HFFc6 (cell line): ENCODE measurements around the gene HAUS7. TPM values are rescaled to one million over a fixed set of nuclear protein-coding genes. Genes with fewer than 3 reads are reported as not detected.

Experiments
- DNase-seq: peaks from one replicate; pipeline ENCODE4 v3.0.0-alpha.2; 2018
- H3K27ac Mint-ChIP-seq: 2 replicates; pipeline ENCODE4 v1.8.0; 2020; ENCODE audit warnings: mild to moderate bottlenecking, mixed read lengths
- H3K27me3 Mint-ChIP-seq: 2 replicates; pipeline ENCODE4 v1.8.0; 2021; ENCODE audit warnings: mild to moderate bottlenecking, moderate library complexity, mixed read lengths; ENCODE audit not compliant: insufficient read depth
- H3K36me3 Mint-ChIP-seq: 2 replicates; pipeline ENCODE4 v1.8.0; 2021; ENCODE audit warnings: low read depth, mixed read lengths
- H3K4me1 Mint-ChIP-seq: 2 replicates; pipeline ENCODE4 v1.8.0; 2020; ENCODE audit warnings: low read depth, mixed read lengths
- H3K4me3 Mint-ChIP-seq: 2 replicates; pipeline ENCODE4 v1.8.0; 2020; ENCODE audit warnings: mild to moderate bottlenecking, moderate library complexity, mixed read lengths
- H3K9me3 Mint-ChIP-seq: 2 replicates; pipeline ENCODE4 v1.8.0; 2020; ENCODE audit warnings: mild to moderate bottlenecking, mixed read lengths
- total RNA-seq, 6 experiments: library from RNA; stranded (reverse); fragmentation: NEBNext Ultra II Directional; extraction: Animal tissue kit (Norgen Biotek cat#: 25700); gene quantifications; 2 replicates in 1 of 6; 3 replicates in 5 of 6; pipeline ENCODE4 v1.2.3, GENCODE V29; 2021
- TF ChIP-seq, protein P1 (sequence below): fragments of 200-600 bp; sonication (generic); IDR thresholded peaks from 2 replicates; pipeline ENCODE4 v1.5.0; 2021; ENCODE audit warnings: antibody characterized with exemption, mild to moderate bottlenecking

HAUS7 gene
- total RNA-seq, 6 experiments from 2014 or later, result 20.3 to 32.0 (median 28.2) TPM

- Mint-ChIP-seq H3K9me3 (no peaks in the 10 kb centered on the region), H3K36me3 (no peaks in the 10 kb centered on the region), H3K27me3 (peaks cover 5% of the 10 kb centered on the region), H3K4me1 (no peaks in the 10 kb centered on the region), H3K27ac (no peak overlapping the region), H3K4me3 (no peak overlapping the region)
- DNase-seq, result no peak
- TF ChIP-seq, protein P1, sequence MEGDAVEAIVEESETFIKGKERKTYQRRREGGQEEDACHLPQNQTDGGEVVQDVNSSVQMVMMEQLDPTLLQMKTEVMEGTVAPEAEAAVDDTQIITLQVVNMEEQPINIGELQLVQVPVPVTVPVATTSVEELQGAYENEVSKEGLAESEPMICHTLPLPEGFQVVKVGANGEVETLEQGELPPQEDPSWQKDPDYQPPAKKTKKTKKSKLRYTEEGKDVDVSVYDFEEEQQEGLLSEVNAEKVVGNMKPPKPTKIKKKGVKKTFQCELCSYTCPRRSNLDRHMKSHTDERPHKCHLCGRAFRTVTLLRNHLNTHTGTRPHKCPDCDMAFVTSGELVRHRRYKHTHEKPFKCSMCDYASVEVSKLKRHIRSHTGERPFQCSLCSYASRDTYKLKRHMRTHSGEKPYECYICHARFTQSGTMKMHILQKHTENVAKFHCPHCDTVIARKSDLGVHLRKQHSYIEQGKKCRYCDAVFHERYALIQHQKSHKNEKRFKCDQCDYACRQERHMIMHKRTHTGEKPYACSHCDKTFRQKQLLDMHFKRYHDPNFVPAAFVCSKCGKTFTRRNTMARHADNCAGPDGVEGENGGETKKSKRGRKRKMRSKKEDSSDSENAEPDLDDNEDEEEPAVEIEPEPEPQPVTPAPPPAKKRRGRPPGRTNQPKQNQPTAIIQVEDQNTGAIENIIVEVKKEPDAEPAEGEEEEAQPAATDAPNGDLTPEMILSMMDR, result no peak
These were observed 30.4 kb downstream of the HAUS7 start for GRCh38 chrX:153439977-153440376.

DNA sequence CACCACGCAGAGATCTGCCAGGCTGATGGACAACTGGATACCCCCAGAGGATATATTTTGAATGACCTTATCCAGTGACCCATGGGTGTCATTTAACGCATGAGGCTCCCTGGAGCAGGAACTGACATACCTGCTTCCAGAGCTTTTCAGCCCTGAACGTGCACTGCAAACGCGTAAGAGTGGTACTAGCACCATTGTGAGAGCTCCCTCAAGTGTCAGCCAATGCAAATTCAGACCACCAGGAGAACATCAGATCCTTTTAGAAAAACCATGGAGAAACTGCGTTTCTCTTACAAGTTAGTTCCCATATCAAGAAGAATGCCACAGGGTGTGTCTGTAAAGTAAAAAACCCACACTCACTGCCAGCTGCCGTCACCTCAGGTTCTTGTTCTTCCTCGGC lies 31.8 kb downstream of the HAUS7 start:
- Mint-ChIP-seq H3K36me3 (no peaks in the 10 kb centered on the region), H3K27ac (no peak overlapping the region), H3K4me1 (no peaks in the 10 kb centered on the region), H3K9me3 (no peaks in the 10 kb centered on the region), H3K27me3 (peaks cover 8% of the 10 kb centered on the region), H3K4me3 (no peak overlapping the region)
- DNase-seq, result no peak
- TF ChIP-seq, protein P1, result peak; percentile 46

DNA sequence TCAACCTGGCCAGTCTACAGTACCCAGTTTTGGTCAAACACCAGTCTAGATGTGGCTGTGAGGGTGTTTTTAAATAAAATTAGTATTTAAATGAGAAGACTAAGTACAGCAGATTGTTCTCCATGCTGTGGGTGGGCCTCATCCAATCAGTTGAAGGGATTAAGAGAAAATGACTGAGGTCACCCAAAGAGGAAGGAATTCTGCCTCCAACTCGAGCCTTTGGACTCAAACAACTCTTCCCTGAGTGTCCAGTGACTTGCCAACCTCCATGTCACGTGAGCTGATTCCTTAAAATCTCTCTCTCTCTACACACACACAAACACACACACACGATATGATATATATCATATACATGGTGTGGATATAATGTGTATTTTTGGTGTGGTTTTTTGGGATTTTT lies 34.5 kb downstream of the HAUS7 start:
- TF ChIP-seq, protein P1, result no peak
- Mint-ChIP-seq H3K36me3 (no peaks in the 10 kb centered on the region), H3K27ac (no peak overlapping the region), H3K9me3 (no peaks in the 10 kb centered on the region), H3K4me3 (no peak overlapping the region), H3K27me3 (peaks cover 11% of the 10 kb centered on the region), H3K4me1 (no peaks in the 10 kb centered on the region)
- DNase-seq, result no peak

DNA sequence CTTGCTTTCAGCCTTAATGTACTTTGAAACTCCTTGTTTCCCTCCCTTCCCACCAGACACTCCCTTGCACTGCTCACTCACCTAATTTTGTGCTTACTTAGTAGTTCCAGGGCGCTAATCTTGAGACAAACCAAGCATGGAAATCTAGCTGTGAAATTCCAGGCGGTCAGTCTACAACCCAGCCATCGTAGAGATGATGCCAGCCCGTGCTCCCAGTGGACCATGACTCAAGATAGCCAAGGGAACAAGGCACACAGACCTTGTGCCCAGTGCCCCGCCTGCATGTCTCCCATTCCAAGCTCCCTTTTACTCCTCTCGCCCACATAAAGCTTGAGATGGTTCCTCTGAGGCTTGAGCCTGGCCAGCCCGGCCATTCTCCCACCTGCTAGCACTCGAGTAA lies 35.6 kb downstream of the HAUS7 start:
- no peak overlapping the region for H3K4me3 Mint-ChIP-seq
- H3K36me3 Mint-ChIP-seq, result no peaks in the 10 kb centered on the region
- TF ChIP-seq, protein P1, result no peak
- no peaks in the 10 kb centered on the region for H3K4me1 Mint-ChIP-seq
- peaks cover 9% of the 10 kb centered on the region for H3K27me3 Mint-ChIP-seq
- H3K9me3 Mint-ChIP-seq, result no peaks in the 10 kb centered on the region
- no peak for DNase-seq
- no peak overlapping the region for H3K27ac Mint-ChIP-seq

DNA sequence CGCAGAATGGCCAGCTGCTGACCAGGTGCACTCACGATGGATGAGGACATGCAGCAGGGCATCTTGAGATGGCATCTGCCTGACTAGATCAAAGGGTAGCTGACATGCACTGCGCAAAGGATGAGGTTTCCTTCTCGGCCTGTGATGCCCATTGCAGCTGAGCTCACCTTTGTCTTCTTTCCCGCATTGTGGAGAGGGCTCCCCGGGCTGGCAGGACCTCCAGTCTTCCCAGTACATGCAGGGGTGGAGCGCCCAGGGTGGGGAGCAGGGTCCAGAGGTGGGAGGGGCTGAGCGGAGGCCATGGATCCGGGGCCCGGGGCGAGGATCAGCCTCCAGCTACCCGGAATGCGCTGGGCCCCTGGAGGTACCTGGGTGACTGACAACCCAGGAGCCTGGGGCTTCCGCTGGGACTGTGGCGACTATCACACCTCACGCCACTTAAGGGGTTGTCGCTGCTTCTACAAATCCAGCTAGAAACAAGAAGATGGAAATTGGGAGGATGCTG lies 36.5 kb downstream of the HAUS7 start:
- Mint-ChIP-seq H3K27me3 (peaks cover 6% of the 10 kb centered on the region), H3K4me1 (no peaks in the 10 kb centered on the region), H3K9me3 (no peaks in the 10 kb centered on the region), H3K4me3 (no peak overlapping the region), H3K27ac (no peak overlapping the region), H3K36me3 (no peaks in the 10 kb centered on the region)
- no peak for DNase-seq
- TF ChIP-seq, protein P1, result no peak
